DOHH2 (cell line): ENCODE data around the gene BMX.

Experiments used
- EZH2phosphoT487 ChIP-seq: fragments of 200-600 bp; sonication (generic); IDR thresholded peaks from 2 replicates; pipeline ENCODE4 v1.6.1; 2017; ENCODE audit warnings: borderline replicate concordance, mild to moderate bottlenecking, antibody characterized with exemption, low read length, moderate library complexity, mixed read lengths
- TF ChIP-seq, protein P1 (sequence below): fragments of 200-600 bp; sonication (generic); IDR thresholded peaks from one replicate; pipeline ENCODE4 v1.5.1; 2014; ENCODE audit warnings: antibody characterized with exemption, mild to moderate bottlenecking, low read depth, low read length; ENCODE audit not compliant: poor library complexity, severe bottlenecking

DNA sequence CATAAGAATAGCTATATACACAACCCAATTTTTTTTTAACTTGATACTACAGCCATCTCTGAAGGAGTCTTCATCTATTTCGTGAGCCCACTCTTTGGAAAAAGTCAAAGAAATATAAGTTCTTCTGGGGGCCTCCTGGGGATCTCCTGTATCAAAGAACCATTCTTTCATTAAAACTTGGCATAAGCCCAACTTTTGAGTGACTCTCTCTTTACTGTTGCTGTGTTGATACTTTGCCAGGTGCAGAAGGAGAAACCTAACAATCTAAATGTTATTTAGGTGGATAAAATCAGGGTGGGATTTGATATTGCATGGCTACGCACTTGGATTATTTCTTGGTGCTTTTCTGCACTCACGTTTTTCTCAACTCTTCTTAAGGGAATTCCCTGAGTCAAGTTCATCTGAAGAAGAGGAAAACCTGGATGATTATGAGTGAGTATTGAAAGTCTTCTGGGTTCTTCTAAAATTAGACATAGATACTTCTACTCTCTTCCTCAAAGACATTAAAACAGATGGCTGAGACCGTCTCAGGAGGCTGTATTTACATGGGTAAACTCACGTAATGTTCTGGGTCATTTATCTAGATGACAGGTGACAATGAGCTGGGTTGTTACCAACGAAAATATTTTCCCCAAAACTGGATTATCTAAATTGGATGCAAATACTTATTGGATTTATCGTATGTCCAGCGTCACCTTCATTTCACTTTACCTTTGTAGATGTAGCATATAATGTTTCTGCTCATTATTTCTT, 25.2 kb downstream of the BMX start:
- TF ChIP-seq, protein P1, sequence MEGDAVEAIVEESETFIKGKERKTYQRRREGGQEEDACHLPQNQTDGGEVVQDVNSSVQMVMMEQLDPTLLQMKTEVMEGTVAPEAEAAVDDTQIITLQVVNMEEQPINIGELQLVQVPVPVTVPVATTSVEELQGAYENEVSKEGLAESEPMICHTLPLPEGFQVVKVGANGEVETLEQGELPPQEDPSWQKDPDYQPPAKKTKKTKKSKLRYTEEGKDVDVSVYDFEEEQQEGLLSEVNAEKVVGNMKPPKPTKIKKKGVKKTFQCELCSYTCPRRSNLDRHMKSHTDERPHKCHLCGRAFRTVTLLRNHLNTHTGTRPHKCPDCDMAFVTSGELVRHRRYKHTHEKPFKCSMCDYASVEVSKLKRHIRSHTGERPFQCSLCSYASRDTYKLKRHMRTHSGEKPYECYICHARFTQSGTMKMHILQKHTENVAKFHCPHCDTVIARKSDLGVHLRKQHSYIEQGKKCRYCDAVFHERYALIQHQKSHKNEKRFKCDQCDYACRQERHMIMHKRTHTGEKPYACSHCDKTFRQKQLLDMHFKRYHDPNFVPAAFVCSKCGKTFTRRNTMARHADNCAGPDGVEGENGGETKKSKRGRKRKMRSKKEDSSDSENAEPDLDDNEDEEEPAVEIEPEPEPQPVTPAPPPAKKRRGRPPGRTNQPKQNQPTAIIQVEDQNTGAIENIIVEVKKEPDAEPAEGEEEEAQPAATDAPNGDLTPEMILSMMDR: no peak
- no peak for TF ChIP-seq EZH2phosphoT487
